Panc1 (cell line): ENCODE measurements around the gene MED13L.

Experiments
- CTCF ChIP-seq: fragments of 450-650 bp; IDR thresholded peaks from 2 replicates; pipeline ENCODE4 v1.5.1; 2017; ENCODE audit warnings: mild to moderate bottlenecking
- POLR2AphosphoS5 ChIP-seq: IDR thresholded peaks from 2 replicates; pipeline ENCODE4 v1.6.1; 2012; ENCODE audit warnings: mild to moderate bottlenecking, low read depth, low read length, moderate library complexity
- REST ChIP-seq, 2 experiments: IDR thresholded peaks; 2 replicates each; pipeline ENCODE4 v1.6.1; 2011 to 2012; ENCODE audit warnings: low read depth in 2 of 2, control low read depth in 1 of 2, low read length in 1 of 2, mild to moderate bottlenecking in 1 of 2, moderate library complexity in 1 of 2; ENCODE audit not compliant: insufficient read depth in 1 of 2
- TCF7L2 ChIP-seq: IDR thresholded peaks from 2 replicates; pipeline ENCODE4 v1.6.1; 2011; ENCODE audit warnings: mild to moderate bottlenecking, low read depth, low read length, inconsistent platforms

GRCh38 chr12:115956659-115957058 is 320.8 kb downstream of the MED13L start:
- TF ChIP-seq CTCF (no peak), REST (IDR thresholded peaks at IDR 0.05; ENCODE audit: insufficient read depth in 1 of 2, low read depth in 2 of 2, low read length in 1 of 2) (no peak), TCF7L2 (no peak), POLR2AphosphoS5 (no peak)
